K562 (cell line): Measurements from ENCODE around the gene SPTAN1. TPM values are rescaled to one million over a fixed set of nuclear protein-coding genes. Genes with fewer than 3 reads are reported as not detected.

Source experiments
- CBFA2T3 ChIP-seq: fragments of 450-650 bp; IDR thresholded peaks from 2 replicates; pipeline ENCODE4 v1.6.1; 2017
- DPF2 ChIP-seq: fragments of 450-650 bp; IDR thresholded peaks from 2 replicates; pipeline ENCODE4 v1.6.1; 2016
- EZH2 ChIP-seq: IDR thresholded peaks from 2 replicates; pipeline ENCODE4 v1.6.1; 2012; ENCODE audit warnings: low read depth, mild to moderate bottlenecking, inconsistent platforms, low read length, borderline replicate concordance
- MYNN ChIP-seq, 2 experiments: sonication (generic); formaldehyde crosslinking in 1 of 2; IDR thresholded peaks; 2 replicates each; pipeline versions ENCODE4 v1.5.0 to v1.6.1; 2016 to 2020; ENCODE audit warnings: antibody characterized with exemption in 1 of 2, missing genetic modification reagents in 1 of 2
- NCOA4 ChIP-seq: fragments of 450-650 bp; IDR thresholded peaks from 2 replicates; pipeline ENCODE4 v1.6.1; 2018; ENCODE audit warnings: mild to moderate bottlenecking; ENCODE audit not compliant: partially characterized antibody
- NFYB ChIP-seq: IDR thresholded peaks from 2 replicates; pipeline ENCODE4 v1.6.1; 2011; ENCODE audit warnings: mild to moderate bottlenecking, moderate library complexity; ENCODE audit not compliant: insufficient read length; ENCODE audit errors: extremely low read depth
- POLR2G ChIP-seq: fragments of 200-400 bp; formaldehyde crosslinking; IDR thresholded peaks from 2 replicates; pipeline ENCODE4 v1.6.1; 2017; ENCODE audit warnings: low read depth, mild to moderate bottlenecking, antibody characterized with exemption, low read length, moderate library complexity
- PTBP1 ChIP-seq: fragments of 200-400 bp; formaldehyde crosslinking; IDR thresholded peaks from 2 replicates; pipeline ENCODE4 v1.6.1; 2017; ENCODE audit warnings: low read depth, low read length
- SAP30 ChIP-seq: fragments of 200-600 bp; sonication (generic); IDR thresholded peaks from 2 replicates; pipeline ENCODE4 v1.6.1; 2012; ENCODE audit warnings: borderline replicate concordance, low read depth, mild to moderate bottlenecking, moderate library complexity, low read length, control low read depth, inconsistent platforms; ENCODE audit not compliant: insufficient read depth, poor library complexity, severe bottlenecking
- SNRNP70 ChIP-seq: fragments of 200-400 bp; formaldehyde crosslinking; optimal IDR thresholded peaks from 2 replicates; pipeline ENCODE3; 2017; ENCODE audit warnings: low read depth, low read length
- ZFP1 ChIP-seq: fragments of 450-650 bp; formaldehyde crosslinking; IDR thresholded peaks from 2 replicates; pipeline ENCODE4 v1.4.0; 2020; ENCODE audit warnings: mild to moderate bottlenecking, mixed read lengths
- ZNF589 ChIP-seq: fragments of 200-800 bp; sonication (Bioruptor generic); IDR thresholded peaks from 2 replicates; pipeline ENCODE4 v1.6.1; 2016; ENCODE audit warnings: low read depth, missing genetic modification characterization, missing compliant biosample characterization
- ZNF707 ChIP-seq: fragments of 250-450 bp; sonication (Bioruptor Pico); conservative IDR thresholded peaks from 2 replicates; pipeline ENCODE4 v1.8.0; 2022; ENCODE audit warnings: inconsistent platforms, mild to moderate bottlenecking, moderate library complexity
- polyA plus RNA-seq, 8 experiments: library from polyadenylated mRNA; depleted of rRNA in 4 of 8; stranded (reverse) in 5 of 8; unstranded in 3 of 8; fragments of >200 nt; fragmentation: Nextera tagmentation in 2 of 8; fragmentation: Illumina TruSeq in 1 of 8; extraction: Ambion mirVana in 2 of 8; extraction: Trizol in 1 of 8; gene quantifications; 2 replicates each; pipeline versions ENCODE4 v1.2.1 to v1.2.3, GENCODE V29; 2011 to 2014; ENCODE audit warnings: inconsistent platforms in 1 of 8, missing spikeins in 1 of 8
- total RNA-seq, 7 experiments: library from RNA; depleted of rRNA in 6 of 7; stranded (reverse); fragments of >200 nt in 6 of 7; fragmentation: Illumina TruSeq in 2 of 7; extraction: Trizol in 2 of 7; gene quantifications; 2 replicates each; pipeline versions ENCODE4 v1.2.1 to v1.2.3, GENCODE V29; 2011 to 2021; ENCODE audit warnings: low replicate concordance in 1 of 7
- TF ChIP-seq, protein P1 (sequence below), 2 experiments: fragments of 450-650 bp; IDR thresholded peaks; 2 replicates each; pipeline ENCODE4 v1.6.1; 2016; ENCODE audit warnings: mild to moderate bottlenecking in 2 of 2, borderline replicate concordance in 1 of 2, low read depth in 1 of 2, moderate library complexity in 1 of 2
- TF ChIP-seq, protein P2 (sequence below): sonication (generic); formaldehyde crosslinking; IDR thresholded peaks from 2 replicates; pipeline ENCODE4 v1.8.0; 2022; ENCODE audit warnings: mild to moderate bottlenecking, missing genetic modification reagents
- TF ChIP-seq, protein P3 (sequence below): fragments of 250-450 bp; sonication (Bioruptor Pico); IDR thresholded peaks from 2 replicates; pipeline ENCODE4 v1.8.0; 2021; ENCODE audit warnings: moderate library complexity, mild to moderate bottlenecking, inconsistent platforms

The SPTAN1 gene
- total and polyA plus RNA-seq, 9 of the 15 experiments (the other 6 are each of a cell fraction or from before 2014, with no cell fraction given): 1.5 to 13.5 (median 6.8) TPM

- TF ChIP-seq, protein P1, sequence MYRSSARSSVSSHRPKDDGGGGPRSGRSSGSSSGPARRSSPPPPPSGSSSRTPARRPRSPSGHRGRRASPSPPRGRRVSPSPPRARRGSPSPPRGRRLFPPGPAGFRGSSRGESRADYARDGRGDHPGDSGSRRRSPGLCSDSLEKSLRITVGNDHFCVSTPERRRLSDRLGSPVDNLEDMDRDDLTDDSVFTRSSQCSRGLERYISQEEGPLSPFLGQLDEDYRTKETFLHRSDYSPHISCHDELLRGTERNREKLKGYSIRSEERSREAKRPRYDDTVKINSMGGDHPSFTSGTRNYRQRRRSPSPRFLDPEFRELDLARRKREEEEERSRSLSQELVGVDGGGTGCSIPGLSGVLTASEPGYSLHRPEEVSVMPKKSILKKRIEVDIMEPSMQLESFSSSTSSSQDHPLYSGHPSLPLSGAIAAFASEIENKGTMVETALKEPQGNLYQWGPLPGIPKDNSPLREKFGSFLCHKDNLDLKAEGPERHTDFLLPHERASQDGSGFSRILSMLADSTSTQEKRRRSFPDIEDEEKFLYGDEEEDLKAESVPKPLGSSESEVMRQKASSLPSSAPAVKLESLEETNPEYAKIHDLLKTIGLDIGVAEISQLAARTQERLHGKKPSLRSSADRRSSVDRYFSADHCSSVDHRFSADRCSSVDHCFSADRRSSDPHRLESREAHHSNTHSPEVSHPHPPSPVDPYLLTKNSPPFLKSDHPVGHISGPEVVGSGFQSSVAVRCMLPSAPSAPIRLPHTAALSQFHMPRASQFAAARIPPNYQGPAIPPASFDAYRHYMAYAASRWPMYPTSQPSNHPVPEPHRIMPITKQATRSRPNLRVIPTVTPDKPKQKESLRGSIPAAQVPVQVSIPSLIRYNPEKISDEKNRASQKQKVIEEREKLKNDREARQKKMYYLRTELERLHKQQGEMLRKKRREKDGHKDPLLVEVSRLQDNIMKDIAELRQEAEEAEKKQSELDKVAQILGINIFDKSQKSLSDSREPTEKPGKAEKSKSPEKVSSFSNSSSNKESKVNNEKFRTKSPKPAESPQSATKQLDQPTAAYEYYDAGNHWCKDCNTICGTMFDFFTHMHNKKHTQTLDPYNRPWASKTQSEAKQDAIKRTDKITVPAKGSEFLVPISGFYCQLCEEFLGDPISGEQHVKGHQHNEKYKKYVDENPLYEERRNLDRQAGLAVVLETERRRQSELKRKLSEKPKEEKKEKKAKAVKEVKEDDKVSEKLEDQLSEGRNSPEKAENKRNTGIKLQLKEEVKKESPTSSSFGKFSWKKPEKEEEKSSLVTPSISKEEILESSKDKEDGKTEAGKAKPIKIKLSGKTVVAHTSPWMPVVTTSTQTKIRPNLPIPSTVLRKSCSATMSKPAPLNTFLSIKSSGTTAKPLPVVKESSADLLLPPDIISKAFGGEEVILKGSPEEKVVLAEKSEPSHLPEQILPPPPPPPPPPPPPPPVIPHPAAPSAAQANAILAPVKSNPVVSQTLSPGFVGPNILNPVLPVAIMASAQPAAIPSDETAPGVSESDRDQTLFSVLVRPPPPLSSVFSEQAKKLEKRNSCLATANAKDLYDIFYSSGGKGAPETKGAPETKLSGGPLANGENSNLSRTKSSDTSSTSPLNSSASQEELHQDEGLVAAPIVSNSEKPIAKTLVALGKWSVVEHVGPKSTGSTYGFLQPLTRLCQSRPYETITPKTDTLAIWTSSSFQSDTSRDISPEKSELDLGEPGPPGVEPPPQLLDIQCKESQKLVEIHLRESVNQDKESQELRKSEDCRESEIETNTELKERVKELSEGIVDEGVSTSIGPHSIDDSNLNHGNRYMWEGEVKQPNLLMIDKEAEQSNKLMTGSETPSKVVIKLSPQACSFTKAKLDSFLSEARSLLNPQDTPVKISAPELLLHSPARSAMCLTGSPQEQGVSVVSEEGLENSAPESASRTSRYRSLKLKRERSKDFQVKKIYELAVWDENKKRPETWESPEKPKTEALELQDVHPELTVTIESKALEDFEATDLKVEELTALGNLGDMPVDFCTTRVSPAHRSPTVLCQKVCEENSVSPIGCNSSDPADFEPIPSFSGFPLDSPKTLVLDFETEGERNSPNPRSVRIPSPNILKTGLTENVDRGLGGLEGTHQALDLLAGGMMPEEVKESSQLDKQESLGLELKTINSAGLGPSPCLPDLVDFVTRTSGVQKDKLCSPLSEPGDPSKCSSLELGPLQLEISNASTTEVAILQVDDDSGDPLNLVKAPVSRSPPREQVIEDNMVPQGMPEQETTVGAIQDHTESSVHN (IDR thresholded peaks at IDR 0.05; ENCODE audit: borderline replicate concordance in 1 of 2, low read depth in 1 of 2): no peak
- TF ChIP-seq PTBP1 (no peak), NCOA4 (no peak), ZNF589 (CRISPR knock-in tag) (no peak), ZFP1 (no peak), ZNF707 (CRISPR knock-in tag) (no peak), DPF2 (no peak), EZH2 (no peak), SAP30 (no peak), NFYB (no peak), CBFA2T3 (no peak), POLR2G (peak; percentile 90), SNRNP70 (no peak), MYNN (IDR thresholded peaks at IDR 0.05) (peak; percentile 11; the same call in 1 of the 2 replicates), MYNN (CRISPR knock-in tag; IDR thresholded peaks at IDR 0.05) (no peak)
- TF ChIP-seq, protein P2, sequence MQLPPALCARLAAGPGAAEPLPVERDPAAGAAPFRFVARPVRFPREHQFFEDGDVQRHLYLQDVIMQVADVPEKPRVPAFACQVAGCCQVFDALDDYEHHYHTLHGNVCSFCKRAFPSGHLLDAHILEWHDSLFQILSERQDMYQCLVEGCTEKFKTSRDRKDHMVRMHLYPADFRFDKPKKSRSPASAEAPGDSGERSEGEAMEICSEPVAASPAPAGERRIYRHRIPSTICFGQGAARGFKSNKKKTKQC: peak; percentile 66; the same call in 1 of the 2 replicates
- TF ChIP-seq, protein P3, sequence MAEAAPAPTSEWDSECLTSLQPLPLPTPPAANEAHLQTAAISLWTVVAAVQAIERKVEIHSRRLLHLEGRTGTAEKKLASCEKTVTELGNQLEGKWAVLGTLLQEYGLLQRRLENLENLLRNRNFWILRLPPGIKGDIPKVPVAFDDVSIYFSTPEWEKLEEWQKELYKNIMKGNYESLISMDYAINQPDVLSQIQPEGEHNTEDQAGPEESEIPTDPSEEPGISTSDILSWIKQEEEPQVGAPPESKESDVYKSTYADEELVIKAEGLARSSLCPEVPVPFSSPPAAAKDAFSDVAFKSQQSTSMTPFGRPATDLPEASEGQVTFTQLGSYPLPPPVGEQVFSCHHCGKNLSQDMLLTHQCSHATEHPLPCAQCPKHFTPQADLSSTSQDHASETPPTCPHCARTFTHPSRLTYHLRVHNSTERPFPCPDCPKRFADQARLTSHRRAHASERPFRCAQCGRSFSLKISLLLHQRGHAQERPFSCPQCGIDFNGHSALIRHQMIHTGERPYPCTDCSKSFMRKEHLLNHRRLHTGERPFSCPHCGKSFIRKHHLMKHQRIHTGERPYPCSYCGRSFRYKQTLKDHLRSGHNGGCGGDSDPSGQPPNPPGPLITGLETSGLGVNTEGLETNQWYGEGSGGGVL (CRISPR knock-in tag): no peak
Measured at GRCh38 chr9:128504485-128505413, 47.6 kb upstream of the SPTAN1 start, which contains the start of gene GLE1 (continued).
